ENCODE results near the gene CTNNBL1. TPM values are rescaled to one million over a fixed set of nuclear protein-coding genes. Genes with fewer than 3 reads are reported as not detected.
"Not testable (repeated sequence)": the region's sequence is repeated elsewhere in the genome, so short reads cannot be mapped to it uniquely, and the experiment has no call there.

The CTNNBL1 gene
- total and polyA plus RNA-seq, 8 donors = 14.8 to 34.9 (median 21.3) TPM

DNA sequence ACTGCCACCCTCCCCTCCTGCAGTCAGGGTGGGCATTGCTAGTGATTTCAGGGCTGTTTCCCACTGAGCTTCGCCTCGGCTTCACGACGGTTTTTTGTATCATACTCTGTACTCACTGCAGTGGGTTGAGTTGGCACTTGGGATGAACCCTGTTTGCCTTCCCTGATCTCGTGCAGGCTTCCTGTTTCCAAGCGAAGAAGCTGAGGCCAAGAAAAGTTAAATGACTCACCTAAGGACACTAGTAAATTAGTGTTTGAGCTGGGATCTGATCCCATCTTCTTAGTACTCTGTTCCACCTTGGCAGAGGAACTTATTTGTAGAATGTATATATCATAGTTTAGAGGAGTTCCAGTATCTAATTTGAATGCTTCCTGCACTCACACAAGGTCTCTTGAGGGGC lies 158.8 kb downstream of the CTNNBL1 start:
- Histone ChIP-seq H3K9me3 (no peaks in the 10 kb centered on the region), H3K27ac (no peak overlapping the region), H3K4me1 (no peaks in the 10 kb centered on the region), H3K36me3 (no peaks in the 10 kb centered on the region), H3K4me3 (no peak overlapping the region), H3K27me3 (no peaks in the 10 kb centered on the region)
- intact Hi-C loops (cut with DNase I) = no loop called here
- WGBS, 2 donors = 93 to 94% methylated on average over 6 of the region's 6 CpGs
- ATAC-seq (no peak), FAIRE-seq (no peak), DNase-seq (no peak)
- TF ChIP-seq, protein P1, sequence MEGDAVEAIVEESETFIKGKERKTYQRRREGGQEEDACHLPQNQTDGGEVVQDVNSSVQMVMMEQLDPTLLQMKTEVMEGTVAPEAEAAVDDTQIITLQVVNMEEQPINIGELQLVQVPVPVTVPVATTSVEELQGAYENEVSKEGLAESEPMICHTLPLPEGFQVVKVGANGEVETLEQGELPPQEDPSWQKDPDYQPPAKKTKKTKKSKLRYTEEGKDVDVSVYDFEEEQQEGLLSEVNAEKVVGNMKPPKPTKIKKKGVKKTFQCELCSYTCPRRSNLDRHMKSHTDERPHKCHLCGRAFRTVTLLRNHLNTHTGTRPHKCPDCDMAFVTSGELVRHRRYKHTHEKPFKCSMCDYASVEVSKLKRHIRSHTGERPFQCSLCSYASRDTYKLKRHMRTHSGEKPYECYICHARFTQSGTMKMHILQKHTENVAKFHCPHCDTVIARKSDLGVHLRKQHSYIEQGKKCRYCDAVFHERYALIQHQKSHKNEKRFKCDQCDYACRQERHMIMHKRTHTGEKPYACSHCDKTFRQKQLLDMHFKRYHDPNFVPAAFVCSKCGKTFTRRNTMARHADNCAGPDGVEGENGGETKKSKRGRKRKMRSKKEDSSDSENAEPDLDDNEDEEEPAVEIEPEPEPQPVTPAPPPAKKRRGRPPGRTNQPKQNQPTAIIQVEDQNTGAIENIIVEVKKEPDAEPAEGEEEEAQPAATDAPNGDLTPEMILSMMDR (IDR thresholded peaks at IDR 0.05) = no peak

DNA sequence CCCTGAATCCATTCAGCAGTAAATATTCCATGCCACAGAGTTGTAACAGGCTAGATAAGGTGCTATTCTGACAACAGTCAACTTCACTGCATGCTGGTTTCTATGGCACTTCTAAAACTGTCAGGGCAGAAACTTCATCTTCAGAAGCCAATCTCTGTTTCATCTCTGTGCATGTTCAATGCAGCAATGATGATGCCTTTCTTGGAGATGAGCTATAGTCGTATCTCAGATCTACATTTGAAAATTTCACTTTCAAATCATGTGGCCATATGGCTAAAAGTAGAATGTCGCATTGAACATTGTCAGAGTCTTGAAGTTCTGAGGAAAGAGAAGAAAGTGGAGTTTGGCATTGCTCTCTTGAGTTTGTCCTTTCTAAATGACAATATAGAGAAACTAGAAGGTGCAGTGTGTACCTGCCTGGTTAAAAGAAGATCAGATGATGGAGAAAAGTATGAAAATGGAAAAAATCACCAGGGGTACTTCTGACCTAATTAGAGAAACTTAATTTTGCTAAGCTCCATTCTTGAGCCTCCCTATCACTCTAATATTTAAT lies 160.1 kb downstream of the CTNNBL1 start:
- Histone ChIP-seq H3K4me3 (no peak overlapping the region), H3K27me3 (no peaks in the 10 kb centered on the region), H3K27ac (no peak overlapping the region), H3K36me3 (no peaks in the 10 kb centered on the region), H3K9me3 (no peaks in the 10 kb centered on the region), H3K4me1 (no peaks in the 10 kb centered on the region)
- intact Hi-C loops (cut with DNase I) = no loop called here
- TF ChIP-seq, protein P1 (IDR thresholded peaks at IDR 0.05) = no peak
- 93 to 97% methylated on average over 2 of the region's 2 CpGs for WGBS, 2 donors
- FAIRE-seq (no peak), ATAC-seq (no peak), DNase-seq (no peak)

DNA sequence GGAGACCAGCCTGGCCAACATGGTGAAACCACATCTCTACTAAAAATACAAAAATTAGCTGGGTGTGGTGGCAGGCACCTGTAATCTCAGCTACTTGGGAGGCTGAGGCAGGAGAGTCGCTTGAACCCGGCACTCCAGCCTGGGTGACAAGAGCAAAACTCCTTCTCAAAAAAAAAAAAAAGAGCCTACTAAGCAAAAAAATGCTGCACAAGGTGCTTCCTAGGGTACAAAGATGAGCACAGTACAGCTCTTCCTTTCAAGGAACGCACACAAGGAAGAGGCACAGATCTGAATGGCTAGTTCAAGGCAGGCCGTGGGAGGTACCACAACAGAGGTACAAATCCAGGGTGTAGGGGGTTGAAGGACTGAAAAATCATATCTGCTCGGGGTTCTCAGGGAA lies 162.2 kb downstream of the CTNNBL1 start:
- not testable (repeated sequence) for FAIRE-seq
- WGBS, 2 donors = 95 to 99% methylated on average over 5 of the region's 5 CpGs

DNA sequence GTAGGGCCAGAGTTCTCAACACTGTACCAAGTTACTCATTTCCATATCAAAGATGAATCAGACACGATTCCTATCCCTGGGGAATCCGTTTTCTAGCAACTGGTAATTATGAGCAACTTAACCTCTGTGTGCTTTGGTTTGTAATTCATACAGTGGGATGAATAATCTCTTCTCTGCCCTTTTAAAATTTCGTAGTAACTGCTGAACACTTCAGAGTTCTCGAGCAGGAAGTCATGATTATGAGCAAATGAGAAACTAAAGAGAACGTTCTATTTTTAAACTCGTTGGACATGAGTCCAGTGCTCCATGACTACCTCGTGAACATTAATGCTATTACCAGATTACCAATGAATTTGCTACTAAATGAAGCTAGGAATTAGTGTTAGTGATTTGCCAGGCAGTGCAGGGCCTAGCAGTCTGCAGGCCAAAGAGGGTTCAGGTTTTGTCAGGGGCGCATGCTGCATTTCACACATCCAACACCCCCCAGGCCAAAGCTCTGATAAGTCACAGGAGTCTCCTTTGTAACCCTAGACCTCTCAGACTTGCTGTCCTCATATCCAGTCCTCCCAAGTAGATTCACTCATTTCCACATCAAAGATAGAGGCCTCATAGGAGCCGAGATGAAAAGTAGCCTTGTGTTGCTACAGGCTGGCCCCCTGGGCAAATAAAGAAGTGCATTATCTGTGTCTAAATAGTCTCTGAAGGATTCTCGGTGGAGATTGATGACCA lies 163.3 kb downstream of the CTNNBL1 start:
- DNase-seq = no peak
- 82 to 84% methylated on average over 10 of the region's 10 CpGs for WGBS, 2 donors

More for the DNA sequence above, 162.2 kb downstream of the CTNNBL1 start:
- H3K27ac ChIP-seq; H3K9me3 ChIP-seq; intact Hi-C loops (cut with DNase I); H3K4me3 ChIP-seq; H3K4me1 ChIP-seq; H3K36me3 ChIP-seq; ATAC-seq; H3K27me3 ChIP-seq; DNase-seq: not testable (repeated sequence)

DNA sequence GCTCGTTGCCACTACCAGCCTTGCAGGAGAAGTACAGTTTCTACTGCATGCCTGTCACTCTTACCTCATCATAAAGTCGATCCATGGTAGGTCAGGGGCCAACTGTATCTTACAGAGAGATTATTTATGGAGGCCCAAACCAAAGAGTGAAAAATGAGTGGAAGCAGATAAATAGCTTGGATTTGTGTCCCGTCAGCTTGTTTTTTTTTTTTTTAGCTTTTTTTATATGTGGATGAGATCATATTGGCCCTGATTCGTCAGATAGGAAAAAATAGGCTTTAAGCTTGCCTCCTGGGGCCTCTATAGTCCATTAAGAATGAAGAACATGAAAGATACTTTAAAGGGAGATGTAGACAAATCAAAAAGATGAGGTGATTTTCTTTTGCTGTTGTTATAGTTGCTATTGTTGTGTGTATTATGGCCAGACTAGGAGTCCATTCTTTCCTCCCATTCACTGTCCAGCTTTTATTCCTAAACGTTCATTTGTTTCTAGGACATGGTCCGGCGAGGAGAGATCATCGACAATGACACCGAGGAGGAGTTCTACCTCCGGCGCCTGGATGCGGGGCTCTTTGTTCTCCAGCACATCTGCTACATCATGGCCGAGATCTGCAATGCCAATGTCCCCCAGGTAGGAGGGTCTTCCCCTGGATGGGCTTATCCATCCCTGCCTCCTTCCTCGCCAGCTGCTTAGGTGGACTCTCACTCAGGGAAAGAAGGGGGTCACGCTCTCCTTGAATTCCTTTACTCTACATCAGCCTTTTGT lies 165.8 kb downstream of the CTNNBL1 start:
- intact Hi-C loops (cut with DNase I) = no loop called here

More for the DNA sequence above, 163.3 kb downstream of the CTNNBL1 start:
- TF ChIP-seq, protein P1 (IDR thresholded peaks at IDR 0.05) = no peak
- FAIRE-seq = no peak
- H3K4me1 ChIP-seq = no peaks in the 10 kb centered on the region
- no peaks in the 10 kb centered on the region for H3K27me3 ChIP-seq
- no peak overlapping the region for H3K4me3 ChIP-seq
- intact Hi-C loops (cut with DNase I) = no loop called here
- no peak overlapping the region for H3K27ac ChIP-seq
- no peaks in the 10 kb centered on the region for H3K9me3 ChIP-seq
- ATAC-seq = peak in 1 of 4 donors; percentile 43
- H3K36me3 ChIP-seq = no peaks in the 10 kb centered on the region

More for the DNA sequence above, 165.8 kb downstream of the CTNNBL1 start:
- TF ChIP-seq, protein P1 (IDR thresholded peaks at IDR 0.05) = no peak
- Histone ChIP-seq H3K27me3 (no peaks in the 10 kb centered on the region), H3K9me3 (no peaks in the 10 kb centered on the region), H3K4me3 (no peak overlapping the region), H3K27ac (no peak overlapping the region), H3K4me1 (no peaks in the 10 kb centered on the region), H3K36me3 (no peaks in the 10 kb centered on the region)
- 96% methylated on average over 15 of the region's 15 CpGs for WGBS, 2 donors
- ATAC-seq (no peak), DNase-seq (no peak), FAIRE-seq (no peak)
